Midbrain (tissue), 1 donor: ENCODE results near the gene TTLL1.

ENCODE experiments used
- DNase-seq: peaks from one replicate; lab custom pipeline; 2025; lab: John Stamatoyannopoulos, UW

Gene TTLL1

DNA sequence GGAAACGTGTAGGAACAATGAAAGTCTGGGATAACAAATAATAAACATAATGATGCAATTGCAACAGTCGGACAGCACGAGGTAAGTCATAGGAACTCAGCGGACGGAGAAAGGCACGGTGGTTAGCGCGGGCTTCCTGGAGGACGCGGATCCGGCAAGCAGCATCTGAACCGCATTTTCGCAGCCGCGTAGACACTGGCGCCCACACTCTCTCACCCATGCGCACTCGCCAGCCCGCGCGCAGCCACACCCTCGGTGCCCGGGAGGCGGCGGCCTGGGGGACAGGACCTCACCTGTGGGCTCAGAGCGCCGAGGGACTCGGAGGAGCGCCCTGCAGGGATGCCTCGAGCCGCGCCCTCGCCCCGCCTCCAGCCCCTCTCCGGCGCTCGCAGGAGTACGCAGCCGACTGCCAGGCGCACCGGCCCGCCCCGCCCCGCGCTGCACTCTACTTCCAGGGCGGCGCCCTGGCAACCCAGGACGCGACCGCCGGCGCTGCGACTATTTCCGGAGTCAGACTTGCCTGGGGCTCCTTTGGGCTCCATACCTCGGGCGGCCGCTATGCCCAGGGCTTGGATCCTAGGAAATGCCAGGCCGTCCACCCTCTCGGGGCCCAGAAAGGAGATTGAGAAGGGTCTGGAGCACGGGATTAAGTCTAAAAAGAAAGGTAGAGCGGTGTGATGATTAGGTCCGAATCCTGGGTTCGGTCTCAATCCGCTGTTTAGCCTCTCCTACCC is at the start of gene TTLL1:
TTLL1 (minus strand) TSS at position 408 of the 734 bp plus-strand sequence. CDS start 13,805 bp downstream, outside the sequence.
- DNase-seq = peak; percentile 81

DNA sequence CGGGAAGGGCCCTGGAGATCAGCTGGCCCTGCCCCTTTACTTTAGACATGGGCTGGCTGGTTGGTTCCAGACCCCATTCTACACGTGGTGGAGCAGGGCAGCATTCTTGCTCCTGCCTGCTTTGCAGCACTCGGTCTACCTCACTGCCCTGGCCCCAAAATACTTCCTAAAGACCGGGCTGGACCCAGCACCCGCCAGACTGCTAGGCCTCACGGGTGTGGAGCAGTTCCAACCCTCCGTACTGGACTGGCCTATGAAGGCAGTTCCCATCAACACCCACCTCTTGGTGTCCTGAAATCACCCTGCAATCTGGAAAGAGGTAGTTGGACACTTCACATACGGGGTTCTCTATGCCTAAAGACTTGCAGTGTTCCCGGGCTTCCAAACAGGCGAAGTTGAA is 47.6 kb upstream of the TTLL1 start:
- no peak for DNase-seq

- no peak for DNase-seq
These were observed 47.1 kb upstream of the TTLL1 start for GRCh38 chr22:43136255-43136654.

- DNase-seq = no peak
These were observed 46.4 kb upstream of the TTLL1 start for GRCh38 chr22:43135565-43135964.

GRCh38 chr22:43134553-43134952 is 45.4 kb upstream of the TTLL1 start:
- no peak for DNase-seq

DNA sequence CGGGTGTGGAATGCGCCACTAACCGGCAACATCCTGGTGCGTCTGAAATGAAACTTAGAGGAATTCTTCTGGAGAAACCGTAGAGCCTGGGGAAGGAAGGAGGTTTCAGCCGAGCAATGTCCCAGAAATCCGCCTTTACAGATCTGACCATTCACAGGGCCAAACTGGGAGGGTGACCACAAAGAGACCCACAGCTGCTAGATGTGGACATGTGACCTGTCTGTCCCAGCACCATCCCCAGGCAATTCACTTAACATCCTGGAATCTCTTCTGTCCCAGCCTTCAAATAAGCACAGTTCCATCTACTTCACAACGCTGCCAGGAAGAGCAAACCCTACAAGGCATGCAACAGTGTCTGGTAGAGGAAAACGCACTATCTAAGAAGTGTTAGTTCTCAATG is 44.2 kb upstream of the TTLL1 start:
- DNase-seq = no peak

GRCh38 chr22:43131773-43132501 is 42.7 kb upstream of the TTLL1 start:
- no peak for DNase-seq

DNA sequence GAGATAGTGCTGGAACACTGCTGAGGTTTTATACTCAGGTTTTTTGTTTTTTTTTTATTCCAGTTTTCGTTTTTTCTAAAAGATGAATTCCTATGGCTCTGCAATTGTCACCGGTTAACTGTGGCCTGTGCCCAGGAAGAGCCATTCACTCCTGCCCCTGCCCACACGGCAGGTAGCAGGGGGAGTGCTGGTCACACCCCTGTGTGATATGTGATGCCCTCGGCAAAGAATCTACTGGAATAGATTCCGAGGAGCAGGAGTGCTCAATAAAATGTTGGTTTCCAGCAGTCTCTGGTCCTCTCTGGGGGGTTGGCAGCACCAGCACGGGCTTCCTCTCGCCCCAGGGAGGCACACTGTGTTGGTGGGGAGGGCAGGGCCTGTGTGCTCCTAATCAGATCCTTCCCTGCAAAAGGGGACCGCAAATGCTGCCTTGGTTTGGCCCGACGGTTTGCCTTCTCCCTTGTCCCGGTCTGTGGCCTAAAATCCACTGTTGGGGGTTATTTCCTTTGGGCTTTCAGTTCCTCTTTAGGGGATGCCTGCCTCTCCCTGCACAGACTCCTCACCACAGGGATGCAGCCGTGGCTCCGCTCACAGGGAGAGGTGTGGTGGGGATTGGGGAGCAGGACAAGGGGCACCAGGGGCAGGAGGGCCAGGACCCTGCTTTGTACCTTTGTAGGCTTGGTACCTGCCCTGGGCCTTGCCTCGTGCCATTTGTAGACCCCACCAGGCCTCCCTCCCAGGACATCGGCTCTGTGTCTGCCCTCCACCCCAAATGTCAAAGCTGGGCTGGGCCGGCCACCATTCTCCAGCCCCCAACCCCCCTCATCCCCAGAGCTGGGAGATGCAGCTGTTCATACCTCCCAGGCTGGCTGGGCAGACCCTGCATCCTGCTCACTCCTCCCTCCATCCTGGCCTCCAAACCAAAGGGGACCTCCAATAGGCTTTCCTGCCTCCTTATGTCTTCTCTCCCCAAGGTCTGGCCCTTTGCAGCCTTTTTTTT is 40.5 kb upstream of the TTLL1 start:
- no peak for DNase-seq

GRCh38 chr22:43128928-43129424 is 39.8 kb upstream of the TTLL1 start:
- DNase-seq = no peak

- no peak for DNase-seq
These were observed 38.9 kb upstream of the TTLL1 start for GRCh38 chr22:43128116-43128515.

DNA sequence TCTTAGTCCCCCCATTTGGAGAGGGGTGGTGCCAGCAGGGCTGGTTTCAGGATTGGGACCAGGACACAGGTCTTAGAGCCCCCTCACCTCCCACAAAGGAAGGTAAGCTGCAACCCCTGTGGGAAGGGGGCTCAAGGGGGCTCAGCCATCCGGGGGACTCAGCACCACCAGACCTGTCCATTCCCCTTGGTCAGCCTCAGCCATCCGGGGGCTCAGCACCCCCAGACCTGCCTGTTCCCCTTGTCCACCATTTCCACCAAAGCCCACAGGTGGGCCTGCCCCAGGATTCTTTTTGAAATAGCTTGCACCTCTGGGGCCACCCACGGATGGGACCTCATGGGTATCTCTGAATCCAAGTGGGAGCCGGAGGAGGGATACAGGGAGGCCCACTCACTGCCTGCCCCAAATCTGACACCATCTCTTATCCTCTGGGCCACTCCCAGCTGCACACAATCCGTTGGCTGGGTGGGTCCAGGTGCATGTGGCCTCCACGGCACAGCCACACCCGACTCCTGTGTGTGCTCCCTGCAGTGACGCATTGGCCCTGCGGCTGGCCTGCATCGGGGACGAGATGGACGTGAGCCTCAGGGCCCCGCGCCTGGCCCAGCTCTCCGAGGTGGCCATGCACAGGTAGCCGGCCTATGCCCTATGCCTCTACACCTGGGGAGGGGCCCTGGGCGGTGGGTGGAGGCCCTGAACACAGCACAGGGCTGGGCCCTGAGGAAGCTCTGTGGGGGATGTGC is 38.1 kb upstream of the TTLL1 start:
- DNase-seq = no peak

- DNase-seq = no peak
These were observed 37.4 kb upstream of the TTLL1 start for GRCh38 chr22:43126501-43127165.

DNA sequence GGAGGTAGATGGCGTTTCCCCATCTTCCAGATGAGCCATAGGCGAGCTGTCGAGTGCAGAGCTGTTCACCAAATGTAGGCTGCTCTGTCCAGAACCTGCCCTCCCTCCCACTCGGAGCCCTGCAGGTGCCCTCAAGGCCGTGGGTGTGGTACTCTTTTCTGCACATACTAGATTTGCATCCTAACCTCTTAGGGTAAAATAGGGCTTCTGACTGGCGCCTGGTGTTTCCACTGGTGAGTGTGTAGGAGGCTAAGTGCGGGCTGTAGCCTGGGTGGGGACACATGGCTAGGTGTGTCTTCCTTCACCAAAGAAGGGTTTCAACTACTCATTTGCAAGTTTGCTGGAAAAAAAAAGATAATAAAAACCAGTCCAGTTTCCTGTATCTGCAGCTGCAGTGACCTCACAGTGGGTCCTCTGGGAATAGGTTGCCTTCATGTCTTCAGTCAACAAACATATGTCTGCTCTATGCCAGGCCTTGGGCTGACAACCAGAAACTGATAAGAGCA is 29.8 kb upstream of the TTLL1 start:
- DNase-seq = no peak

DNA sequence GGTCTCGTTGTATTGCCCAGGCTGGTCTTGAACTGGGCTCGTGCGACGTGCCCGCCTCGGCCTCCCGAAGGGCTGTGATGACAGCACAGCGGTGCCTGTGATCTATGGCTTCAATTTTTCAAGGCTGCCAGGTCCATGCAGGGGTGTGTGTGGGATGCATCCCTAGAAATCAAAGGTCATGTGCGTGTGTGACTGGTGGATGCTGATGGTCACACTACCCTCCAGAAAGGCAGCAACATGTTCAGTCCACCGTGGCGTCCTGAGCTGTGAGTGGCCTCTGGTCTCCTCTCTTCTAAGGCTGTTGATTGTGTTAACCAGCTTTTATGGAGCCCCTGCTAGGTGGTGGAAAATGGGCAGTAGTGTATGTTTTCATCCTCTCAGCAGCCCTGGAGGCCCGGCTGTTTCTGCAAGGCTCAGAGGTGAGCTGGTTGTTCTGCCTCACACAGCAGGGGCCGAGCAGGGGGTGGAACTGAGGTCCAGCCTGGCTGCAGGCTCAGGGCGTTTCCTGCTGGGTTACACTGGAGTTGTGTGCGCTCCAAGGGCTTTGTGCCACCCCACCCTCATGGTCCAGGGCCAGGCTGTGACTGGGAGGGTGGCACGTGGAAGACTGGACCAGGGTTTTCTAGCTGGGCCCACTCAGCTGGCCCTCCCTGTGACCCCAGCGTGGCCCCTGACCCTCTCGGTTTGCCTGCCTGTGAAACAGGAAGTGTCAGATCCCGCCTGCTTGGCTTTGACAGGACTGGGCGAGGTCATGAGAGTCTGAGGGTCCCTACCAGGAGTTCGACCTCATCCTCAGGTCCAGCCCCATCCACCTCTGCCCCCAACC is 29.0 kb upstream of the TTLL1 start:
- DNase-seq = no peak

- DNase-seq = no peak
These were observed 27.7 kb upstream of the TTLL1 start for GRCh38 chr22:43116932-43117331.

DNA sequence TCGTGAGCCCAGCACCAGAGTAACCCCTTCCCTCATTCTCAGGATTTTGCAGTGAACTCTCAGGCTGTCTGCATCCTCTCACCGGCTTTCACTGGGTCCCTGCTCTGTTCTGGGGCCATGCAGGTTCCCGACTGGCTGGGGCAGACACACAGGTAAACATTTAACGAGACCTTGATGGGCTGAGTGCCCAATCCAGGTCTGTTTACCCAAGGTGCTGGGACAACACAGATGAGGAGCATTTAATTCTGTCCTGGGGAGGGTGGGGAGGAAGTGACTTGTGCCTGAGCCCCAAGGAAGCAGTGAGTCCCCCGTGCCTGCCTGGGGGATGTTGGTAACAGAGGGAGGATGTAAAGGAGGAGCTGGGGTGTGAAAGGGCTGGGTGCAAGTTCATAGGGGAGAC is 25.8 kb upstream of the TTLL1 start:
- DNase-seq = no peak

DNA sequence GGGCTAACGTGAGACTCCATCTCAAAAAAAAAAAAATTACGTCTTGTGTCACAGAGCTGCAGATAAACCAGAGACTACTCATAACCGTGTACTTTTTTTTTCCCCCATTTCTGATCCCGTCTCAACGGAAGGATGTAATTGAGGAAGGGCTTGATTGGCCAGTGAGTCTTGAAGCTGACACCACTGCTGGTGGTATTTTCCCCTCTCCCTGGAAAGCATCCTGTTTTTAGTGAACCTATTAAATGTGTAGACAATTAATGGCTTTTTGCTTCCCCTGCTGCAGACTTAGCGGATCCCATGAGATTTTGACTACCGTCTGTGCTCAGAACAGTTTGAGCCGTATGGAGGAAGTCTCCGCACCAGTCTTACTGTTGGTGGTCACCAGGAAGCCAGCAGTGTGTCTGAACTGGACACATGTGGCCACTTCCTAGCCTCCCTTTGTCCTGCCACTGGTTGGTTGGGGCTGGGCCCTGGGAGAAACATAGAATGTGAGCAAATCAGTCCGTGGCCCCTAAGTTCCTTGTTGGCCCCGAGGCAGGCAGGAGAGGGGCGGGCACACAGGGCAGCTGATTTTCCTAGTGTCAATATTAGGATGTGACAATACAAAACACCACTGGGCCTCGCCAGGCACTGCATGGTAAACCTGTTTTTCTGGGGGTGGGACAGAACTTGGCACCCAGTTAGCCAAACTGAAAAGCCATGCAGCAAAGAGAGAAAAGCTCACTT is 24.5 kb upstream of the TTLL1 start:
- DNase-seq = no peak

GRCh38 chr22:43110927-43111623 is 21.9 kb upstream of the TTLL1 start:
- DNase-seq = no peak
